KMS-11 (cell line): ENCODE results near the gene MRPL39.

Source experiments
- H2AFZ ChIP-seq: fragments of 200-600 bp; sonication (generic); 2 replicates; pipeline ENCODE4 v1.6.1; 2016; ENCODE audit warnings: antibody characterized with exemption, mixed run types, low read depth
- H3K27ac ChIP-seq: fragments of 200-600 bp; sonication (generic); 2 replicates; pipeline ENCODE4 v1.6.1; 2016; ENCODE audit warnings: mild to moderate bottlenecking, mixed run types
- H3K27me3 ChIP-seq: fragments of 200-600 bp; sonication (generic); 2 replicates; pipeline ENCODE4 v1.6.1; 2017; ENCODE audit warnings: mild to moderate bottlenecking, low read depth, mixed run types, moderate library complexity; ENCODE audit not compliant: insufficient read depth
- H3K36me3 ChIP-seq: fragments of 200-600 bp; sonication (generic); 2 replicates; pipeline ENCODE4 v1.6.1; 2017; ENCODE audit warnings: mild to moderate bottlenecking, mixed run types; ENCODE audit not compliant: insufficient read depth
- H3K4me1 ChIP-seq: fragments of 200-600 bp; sonication (generic); 2 replicates; pipeline ENCODE4 v1.6.1; 2016; ENCODE audit warnings: mild to moderate bottlenecking, low read depth, mixed run types; ENCODE audit not compliant: poor library complexity, severe bottlenecking
- H3K4me2 ChIP-seq: fragments of 200-600 bp; sonication (generic); 2 replicates; pipeline ENCODE4 v1.7.0; 2016; ENCODE audit warnings: mild to moderate bottlenecking, mixed run types
- H3K4me3 ChIP-seq: fragments of 200-600 bp; sonication (generic); IDR thresholded peaks from 2 replicates; pipeline ENCODE4 v1.6.1; 2017; ENCODE audit warnings: low read depth, low read length, mixed read lengths; ENCODE audit not compliant: insufficient read depth
- H3K79me2 ChIP-seq: fragments of 200-600 bp; sonication (generic); 2 replicates; pipeline ENCODE4 v1.6.1; 2016; ENCODE audit warnings: low read depth, mixed run types; ENCODE audit not compliant: insufficient read depth
- H3K9ac ChIP-seq: fragments of 200-600 bp; sonication (generic); 2 replicates; pipeline ENCODE4 v1.6.1; 2016; ENCODE audit warnings: mild to moderate bottlenecking, mixed run types
- H4K20me1 ChIP-seq: fragments of 200-600 bp; sonication (generic); 2 replicates; pipeline ENCODE4 v1.6.1; 2016; ENCODE audit warnings: mild to moderate bottlenecking, mixed run types; ENCODE audit not compliant: insufficient read depth
- TF ChIP-seq, protein P1 (sequence below): fragments of 200-600 bp; sonication (generic); conservative IDR thresholded peaks from 2 replicates; pipeline ENCODE4 v1.6.1; 2017; ENCODE audit warnings: low read depth, mild to moderate bottlenecking, antibody characterized with exemption, low read length, moderate library complexity, mixed read lengths

Gene MRPL39

DNA sequence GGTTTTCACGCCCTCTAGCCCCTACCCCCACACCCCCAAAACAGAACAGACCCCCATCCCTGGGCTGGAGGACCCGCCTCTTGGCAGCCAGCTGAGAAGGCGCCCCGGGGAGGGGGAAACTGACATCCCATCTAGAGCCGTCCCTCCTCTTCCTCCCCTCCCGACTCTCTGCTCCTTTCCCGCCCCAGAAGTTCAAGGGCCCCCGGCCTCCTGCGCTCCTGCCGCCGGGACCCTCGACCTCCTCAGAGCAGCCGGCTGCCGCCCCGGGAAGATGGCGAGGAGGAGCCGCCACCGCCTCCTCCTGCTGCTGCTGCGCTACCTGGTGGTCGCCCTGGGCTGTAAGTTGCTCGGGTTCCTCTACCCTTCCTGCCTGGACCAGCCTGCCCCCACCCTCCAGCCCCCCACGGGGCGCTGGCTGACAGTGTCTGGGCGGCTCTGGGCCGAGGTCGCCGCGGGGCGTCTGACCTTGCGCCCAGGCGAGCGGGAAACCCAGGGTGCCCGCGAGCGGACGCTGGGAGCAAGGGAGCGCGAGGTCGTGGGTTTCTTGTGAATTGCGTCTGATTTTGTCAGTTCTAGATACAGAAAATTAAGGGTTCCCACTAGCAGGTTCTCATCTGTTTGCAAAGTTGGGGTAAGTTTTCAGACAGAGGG lies 32.4 kb upstream of the MRPL39 start:
- peak overlapping the region; percentile 26 for H3K4me3 ChIP-seq
- no peaks in the 10 kb centered on the region for H3K36me3 ChIP-seq
- H3K9ac ChIP-seq = peak overlapping the region; percentile 60
- peaks cover 7% of the 10 kb centered on the region for H3K4me1 ChIP-seq
- no peaks in the 10 kb centered on the region for H3K79me2 ChIP-seq
- no peak overlapping the region for H3K27ac ChIP-seq
- no peaks in the 10 kb centered on the region for H3K27me3 ChIP-seq
- peak overlapping the region; percentile 95 for H2AFZ ChIP-seq
- H3K4me2 ChIP-seq = peak overlapping the region; percentile 81
- no peaks in the 10 kb centered on the region for H4K20me1 ChIP-seq
- TF ChIP-seq, protein P1, sequence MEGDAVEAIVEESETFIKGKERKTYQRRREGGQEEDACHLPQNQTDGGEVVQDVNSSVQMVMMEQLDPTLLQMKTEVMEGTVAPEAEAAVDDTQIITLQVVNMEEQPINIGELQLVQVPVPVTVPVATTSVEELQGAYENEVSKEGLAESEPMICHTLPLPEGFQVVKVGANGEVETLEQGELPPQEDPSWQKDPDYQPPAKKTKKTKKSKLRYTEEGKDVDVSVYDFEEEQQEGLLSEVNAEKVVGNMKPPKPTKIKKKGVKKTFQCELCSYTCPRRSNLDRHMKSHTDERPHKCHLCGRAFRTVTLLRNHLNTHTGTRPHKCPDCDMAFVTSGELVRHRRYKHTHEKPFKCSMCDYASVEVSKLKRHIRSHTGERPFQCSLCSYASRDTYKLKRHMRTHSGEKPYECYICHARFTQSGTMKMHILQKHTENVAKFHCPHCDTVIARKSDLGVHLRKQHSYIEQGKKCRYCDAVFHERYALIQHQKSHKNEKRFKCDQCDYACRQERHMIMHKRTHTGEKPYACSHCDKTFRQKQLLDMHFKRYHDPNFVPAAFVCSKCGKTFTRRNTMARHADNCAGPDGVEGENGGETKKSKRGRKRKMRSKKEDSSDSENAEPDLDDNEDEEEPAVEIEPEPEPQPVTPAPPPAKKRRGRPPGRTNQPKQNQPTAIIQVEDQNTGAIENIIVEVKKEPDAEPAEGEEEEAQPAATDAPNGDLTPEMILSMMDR = no peak

DNA sequence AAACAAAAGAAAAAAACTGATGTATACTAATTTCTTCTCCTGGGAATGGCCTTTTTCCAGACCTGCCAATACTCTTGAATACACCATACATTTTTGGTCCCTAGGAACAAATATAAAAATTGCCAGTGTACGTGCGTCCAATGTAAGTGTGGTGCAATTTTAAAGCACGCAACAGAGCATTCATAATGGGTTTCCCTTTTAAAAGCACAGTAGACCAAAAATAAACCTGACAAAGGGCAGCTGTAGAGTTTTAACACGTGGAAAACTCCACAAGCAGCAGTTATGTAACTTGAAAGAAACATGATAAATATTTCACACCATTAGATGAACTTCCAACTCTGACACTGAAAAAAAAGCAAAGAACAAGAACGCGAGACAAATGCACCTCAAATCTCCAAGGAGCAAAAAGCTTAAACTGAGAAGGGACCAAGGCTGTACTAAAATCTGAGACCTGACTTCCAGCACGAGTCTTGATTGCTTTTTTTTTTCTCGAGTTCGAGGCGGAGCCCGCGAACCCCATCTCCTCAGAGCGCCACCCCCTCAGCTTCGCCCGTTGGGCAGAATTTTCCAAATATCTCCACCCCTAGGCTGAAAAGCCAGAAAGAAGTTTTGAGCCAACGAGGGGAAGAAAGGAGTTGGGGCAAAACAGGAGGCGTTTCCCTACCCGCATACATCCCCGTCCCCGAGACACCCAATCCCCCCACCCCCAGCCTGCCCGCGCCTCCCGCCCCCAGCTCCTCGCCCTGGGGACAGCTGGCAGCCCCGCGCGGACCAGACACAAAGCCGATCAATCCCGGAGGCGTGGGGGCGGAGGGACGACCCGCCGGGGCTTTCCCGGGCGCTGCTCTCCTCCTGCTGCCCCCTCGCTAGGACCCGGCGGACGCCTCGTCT lies 31.6 kb upstream of the MRPL39 start, which contains the start of gene JAM2:
Gene JAM2, plus strand, starts transcription at position 599 of the 891 bp plus-strand sequence. CDS start 564 bp downstream, outside the sequence.
- TF ChIP-seq, protein P1 = no peak
- Histone ChIP-seq H3K27ac (no peak within 1 kb of the TSS), H3K79me2 (no peaks in the 10 kb centered on the region), H4K20me1 (no peaks in the 10 kb centered on the region), H3K4me3 (peak within 1 kb of the TSS; percentile 26), H3K4me2 (peak within 1 kb of the TSS; percentile 81), H2AFZ (peak within 1 kb of the TSS; percentile 95), H3K9ac (peak within 1 kb of the TSS; percentile 60), H3K4me1 (peaks cover 7% of the 10 kb centered on the region), H3K36me3 (no peaks in the 10 kb centered on the region), H3K27me3 (no peaks in the 10 kb centered on the region)

DNA sequence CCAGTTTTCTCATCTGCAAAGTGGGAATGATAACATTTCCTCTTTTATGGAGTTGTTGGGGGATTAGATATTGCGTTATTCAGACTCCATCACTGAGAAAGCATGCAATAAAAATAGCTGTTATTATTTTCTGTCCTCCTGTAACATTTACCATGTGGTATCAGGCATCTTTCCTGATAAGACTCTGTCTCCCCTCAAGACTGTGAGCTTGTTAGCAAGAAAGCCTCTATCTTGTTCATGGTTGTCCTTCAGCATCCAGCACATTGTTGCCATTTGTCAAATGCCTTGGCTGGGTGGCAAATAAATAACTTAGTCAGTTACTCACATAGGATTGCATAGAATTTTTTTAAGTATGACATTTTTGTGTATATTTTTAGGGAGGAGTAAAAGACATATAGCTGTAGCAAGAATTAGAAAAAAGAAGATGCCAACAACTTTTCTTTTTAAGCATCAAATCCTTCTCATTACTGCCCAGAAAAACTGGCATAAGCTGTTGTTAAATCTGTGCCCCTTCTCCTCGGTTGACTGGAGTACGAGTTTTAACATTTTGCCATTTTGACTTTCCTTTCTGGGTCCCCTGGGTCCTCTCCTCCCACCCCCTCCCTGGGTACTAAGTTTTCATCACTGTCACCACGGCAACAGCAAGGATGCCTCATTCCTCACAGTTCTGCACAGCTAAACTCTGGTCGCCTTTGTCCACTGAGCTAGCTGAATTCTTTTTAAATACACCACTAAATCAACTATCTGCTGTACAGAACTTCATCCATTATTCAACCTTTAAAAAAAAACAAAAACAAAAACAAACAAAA lies 30.8 kb upstream of the MRPL39 start:
- Histone ChIP-seq H3K27me3 (no peaks in the 10 kb centered on the region), H3K4me1 (peaks cover 7% of the 10 kb centered on the region), H3K4me2 (peak overlapping the region; percentile 81; the same call in 1 of the 2 replicates), H3K79me2 (no peaks in the 10 kb centered on the region), H4K20me1 (no peaks in the 10 kb centered on the region), H3K9ac (no peak overlapping the region), H2AFZ (peak overlapping the region; percentile 95; the same call in 1 of the 2 replicates), H3K27ac (no peak overlapping the region), H3K4me3 (no peak overlapping the region), H3K36me3 (no peaks in the 10 kb centered on the region)
- TF ChIP-seq, protein P1 = no peak

DNA sequence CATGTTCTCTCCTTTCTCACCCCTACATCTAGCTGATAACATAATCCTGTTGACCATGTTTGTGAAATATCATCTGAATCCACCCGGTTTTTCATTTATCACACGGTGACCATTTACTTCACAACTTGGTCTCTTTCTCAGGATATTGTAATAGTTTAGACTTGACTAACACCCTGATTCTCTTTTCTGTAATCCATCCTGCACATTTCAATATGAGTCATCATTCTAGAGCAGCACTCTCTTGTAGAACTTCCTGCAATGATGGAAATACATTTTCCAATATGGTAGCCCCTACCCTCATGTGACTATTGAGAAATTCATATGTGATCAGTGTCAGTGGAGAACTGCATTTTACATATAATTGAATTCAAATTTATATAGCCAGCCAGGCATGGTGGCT lies 29.4 kb upstream of the MRPL39 start:
- Histone ChIP-seq H3K4me1 (peaks cover 7% of the 10 kb centered on the region), H3K27ac (no peak overlapping the region), H3K27me3 (no peaks in the 10 kb centered on the region), H4K20me1 (no peaks in the 10 kb centered on the region), H3K36me3 (no peaks in the 10 kb centered on the region), H3K4me2 (no peak overlapping the region), H3K79me2 (no peaks in the 10 kb centered on the region), H3K4me3 (no peak overlapping the region), H2AFZ (no peak overlapping the region), H3K9ac (no peak overlapping the region)
- TF ChIP-seq, protein P1 = no peak
